ENCODE data around the gene CAMKK2.

GRCh38 chr12:121333747-121334146 lies 37.2 kb upstream of the CAMKK2 start:
- no peak for TF ChIP-seq CTCF (IDR thresholded peaks at IDR 0.05 in 8 of 11, conservative IDR thresholded peaks at IDR 0.05 in 3 of 11)
- no peak for TF ChIP-seq POLR2A (IDR thresholded peaks at IDR 0.05)
- no peak for TF ChIP-seq POLR2AphosphoS5 (IDR thresholded peaks at IDR 0.05)
